BE2C (cell line): Measurements from ENCODE around the gene ATG7.

Experiments
- DNase-seq: peaks from one replicate; pipeline ENCODE4 v3.0.0-alpha.2; 2020
- H3K27me3 ChIP-seq: fragments of 250-450 bp; sonication (Bioruptor Pico); 2 replicates; pipeline ENCODE4 v1.5.1; 2020; ENCODE audit warnings: mild to moderate bottlenecking
- H3K36me3 ChIP-seq: fragments of 250-450 bp; sonication (Bioruptor Pico); 2 replicates; pipeline ENCODE4 v1.5.1; 2020; ENCODE audit warnings: mild to moderate bottlenecking
- H3K4me1 ChIP-seq: fragments of 250-450 bp; sonication (Bioruptor Pico); 2 replicates; pipeline ENCODE4 v1.5.1; 2020
- H3K4me3 ChIP-seq: 2 replicates; pipeline ENCODE4 v1.5.1; 2011; ENCODE audit warnings: low read depth, low read length
- H3K9me3 ChIP-seq: fragments of 250-450 bp; sonication (Bioruptor Pico); 2 replicates; pipeline ENCODE4 v1.5.1; 2020
- CTCF ChIP-seq: IDR thresholded peaks from 2 replicates; pipeline ENCODE4 v1.5.1; 2012; ENCODE audit warnings: mild to moderate bottlenecking, low read depth, low read length

ATG7 gene

GRCh38 chr3:11386465-11387113, 114.4 kb downstream of the ATG7 start:
- H3K4me1 ChIP-seq = no peaks in the 10 kb centered on the region
- TF ChIP-seq CTCF = no peak
- H3K36me3 ChIP-seq = no peaks in the 10 kb centered on the region
- H3K9me3 ChIP-seq = no peaks in the 10 kb centered on the region
- H3K4me3 ChIP-seq = no peak overlapping the region
- DNase-seq = no peak
- H3K27me3 ChIP-seq = no peaks in the 10 kb centered on the region

- Histone ChIP-seq H3K27me3 (no peaks in the 10 kb centered on the region), H3K9me3 (no peaks in the 10 kb centered on the region), H3K36me3 (no peaks in the 10 kb centered on the region), H3K4me1 (no peaks in the 10 kb centered on the region; the same call in 1 of the 2 replicates), H3K4me3 (no peak overlapping the region)
- no peak for DNase-seq
- no peak for TF ChIP-seq CTCF
Measured at GRCh38 chr3:11389386-11390268, 117.4 kb downstream of the ATG7 start.

- Histone ChIP-seq H3K27me3 (no peaks in the 10 kb centered on the region), H3K36me3 (no peaks in the 10 kb centered on the region), H3K4me1 (no peaks in the 10 kb centered on the region; the same call in 1 of the 2 replicates), H3K9me3 (no peaks in the 10 kb centered on the region), H3K4me3 (no peak overlapping the region)
- no peak for DNase-seq
- TF ChIP-seq CTCF = no peak
Measured at GRCh38 chr3:11390411-11391131, 118.4 kb downstream of the ATG7 start.

- Histone ChIP-seq H3K9me3 (no peaks in the 10 kb centered on the region), H3K36me3 (no peaks in the 10 kb centered on the region), H3K27me3 (no peaks in the 10 kb centered on the region), H3K4me1 (no peaks in the 10 kb centered on the region; the same call in 1 of the 2 replicates), H3K4me3 (no peak overlapping the region)
- no peak for DNase-seq
- no peak for TF ChIP-seq CTCF
Measured at GRCh38 chr3:11391174-11391879, 119.1 kb downstream of the ATG7 start.

GRCh38 chr3:11392014-11392859, 120.0 kb downstream of the ATG7 start:
- no peak overlapping the region for H3K4me3 ChIP-seq
- DNase-seq = no peak
- no peaks in the 10 kb centered on the region; the same call in 1 of the 2 replicates for H3K4me1 ChIP-seq
- TF ChIP-seq CTCF = no peak
- no peaks in the 10 kb centered on the region for H3K9me3 ChIP-seq
- no peaks in the 10 kb centered on the region for H3K27me3 ChIP-seq
- H3K36me3 ChIP-seq = no peaks in the 10 kb centered on the region
